ENCODE results near the gene COL27A1. TPM values are rescaled to one million over a fixed set of nuclear protein-coding genes. Genes with fewer than 3 reads are reported as not detected.

The COL27A1 gene
- total RNA-seq, 6 experiments from 2014 or later, result 22.2 to 24.1 (median 23.4) TPM

DNA sequence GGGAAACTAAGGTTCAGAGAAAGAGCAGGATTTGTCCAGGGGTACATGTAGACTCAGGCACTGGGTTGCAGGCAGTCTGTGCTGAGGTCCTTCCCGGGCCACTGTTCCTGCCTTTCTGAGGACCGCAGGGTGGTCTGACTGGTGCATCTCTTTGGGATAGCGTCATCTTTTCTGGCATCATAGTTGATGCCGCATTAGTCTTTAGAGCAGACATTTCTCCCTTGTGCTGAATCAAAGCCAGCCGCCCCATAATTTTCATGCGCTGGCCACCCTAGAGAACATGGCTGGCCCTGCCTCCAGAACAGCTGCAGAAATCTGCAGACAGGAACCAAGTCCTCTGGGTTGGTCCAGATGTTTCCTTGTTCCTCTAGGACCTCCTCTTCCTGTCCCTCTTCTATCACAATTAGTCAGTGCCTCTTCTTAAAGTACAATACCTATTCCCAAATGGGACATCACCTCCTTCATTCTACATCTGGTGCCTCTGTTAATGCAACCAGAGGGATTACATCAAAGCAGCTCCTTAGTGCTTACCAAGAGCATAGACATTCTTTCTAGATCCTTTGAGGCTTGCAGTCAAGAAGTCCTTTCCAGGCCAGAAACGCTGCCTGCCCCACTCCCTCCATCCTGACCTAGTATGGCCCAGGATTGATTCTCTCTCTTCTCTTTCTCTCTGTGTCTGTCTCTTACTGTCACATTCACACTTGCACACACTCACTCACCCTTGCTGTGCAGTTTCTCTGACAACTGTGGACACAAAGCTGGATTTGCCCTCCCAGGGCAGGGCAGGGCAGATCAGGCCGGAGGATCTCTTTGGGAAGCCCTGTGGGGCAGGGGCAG, 125.5 kb downstream of the COL27A1 start:
- TF ChIP-seq, protein P1, sequence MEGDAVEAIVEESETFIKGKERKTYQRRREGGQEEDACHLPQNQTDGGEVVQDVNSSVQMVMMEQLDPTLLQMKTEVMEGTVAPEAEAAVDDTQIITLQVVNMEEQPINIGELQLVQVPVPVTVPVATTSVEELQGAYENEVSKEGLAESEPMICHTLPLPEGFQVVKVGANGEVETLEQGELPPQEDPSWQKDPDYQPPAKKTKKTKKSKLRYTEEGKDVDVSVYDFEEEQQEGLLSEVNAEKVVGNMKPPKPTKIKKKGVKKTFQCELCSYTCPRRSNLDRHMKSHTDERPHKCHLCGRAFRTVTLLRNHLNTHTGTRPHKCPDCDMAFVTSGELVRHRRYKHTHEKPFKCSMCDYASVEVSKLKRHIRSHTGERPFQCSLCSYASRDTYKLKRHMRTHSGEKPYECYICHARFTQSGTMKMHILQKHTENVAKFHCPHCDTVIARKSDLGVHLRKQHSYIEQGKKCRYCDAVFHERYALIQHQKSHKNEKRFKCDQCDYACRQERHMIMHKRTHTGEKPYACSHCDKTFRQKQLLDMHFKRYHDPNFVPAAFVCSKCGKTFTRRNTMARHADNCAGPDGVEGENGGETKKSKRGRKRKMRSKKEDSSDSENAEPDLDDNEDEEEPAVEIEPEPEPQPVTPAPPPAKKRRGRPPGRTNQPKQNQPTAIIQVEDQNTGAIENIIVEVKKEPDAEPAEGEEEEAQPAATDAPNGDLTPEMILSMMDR (IDR thresholded peaks at IDR 0.05), result no peak
- peaks cover 88% of the 10 kb centered on the region for H3K4me1 Mint-ChIP-seq (ENCODE audit: low read depth)
- H3K27me3 Mint-ChIP-seq (ENCODE audit: insufficient read depth), result peaks cover 13% of the 10 kb centered on the region
- H3K9me3 Mint-ChIP-seq, result no peaks in the 10 kb centered on the region; the same call in 1 of the 2 replicates
- no peak for DNase-seq
- peaks cover 46% of the 10 kb centered on the region for H3K36me3 Mint-ChIP-seq (ENCODE audit: low read depth)
- H3K4me3 Mint-ChIP-seq, result peak overlapping the region; percentile 66
- peak overlapping the region; percentile 94 for H3K27ac Mint-ChIP-seq

DNA sequence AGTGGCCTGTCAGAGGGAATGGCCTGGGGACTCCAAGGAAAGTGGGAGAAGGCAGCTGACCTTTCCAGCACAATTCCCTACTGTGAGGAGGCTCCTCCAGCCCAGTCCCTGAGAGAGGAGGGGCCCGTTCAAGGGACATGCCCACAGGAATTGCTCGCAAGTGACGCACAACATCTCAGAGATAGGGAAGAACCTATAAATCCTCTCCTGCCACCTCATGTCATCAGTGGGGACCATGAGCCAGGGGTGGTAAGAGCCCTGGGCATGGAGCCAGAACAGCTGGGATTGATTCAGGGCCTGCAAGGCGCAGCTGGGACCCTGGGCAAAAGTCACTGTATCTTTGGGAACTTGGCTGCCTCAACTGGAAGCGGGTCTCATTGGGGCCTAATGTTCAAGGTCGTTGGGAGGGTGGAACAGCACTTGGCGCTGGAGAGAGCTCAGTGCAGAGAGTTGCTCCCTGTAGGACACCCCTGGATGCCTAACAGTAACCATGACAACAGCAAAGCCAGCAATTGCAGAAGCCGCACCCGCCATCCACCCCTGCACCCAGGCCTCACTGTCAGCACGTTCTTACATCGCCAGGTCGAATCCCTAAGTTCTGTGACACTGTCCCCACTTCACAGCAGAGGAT, 126.3 kb downstream of the COL27A1 start:
- Mint-ChIP-seq H3K4me1 (ENCODE audit: low read depth) (peaks cover 88% of the 10 kb centered on the region), H3K4me3 (peak overlapping the region; percentile 66), H3K27me3 (ENCODE audit: insufficient read depth) (peaks cover 10% of the 10 kb centered on the region), H3K36me3 (ENCODE audit: low read depth) (peaks cover 43% of the 10 kb centered on the region), H3K9me3 (no peaks in the 10 kb centered on the region), H3K27ac (peak overlapping the region; percentile 94)
- peak; percentile 72 for DNase-seq
- TF ChIP-seq, protein P1 (IDR thresholded peaks at IDR 0.05), result no peak

DNA sequence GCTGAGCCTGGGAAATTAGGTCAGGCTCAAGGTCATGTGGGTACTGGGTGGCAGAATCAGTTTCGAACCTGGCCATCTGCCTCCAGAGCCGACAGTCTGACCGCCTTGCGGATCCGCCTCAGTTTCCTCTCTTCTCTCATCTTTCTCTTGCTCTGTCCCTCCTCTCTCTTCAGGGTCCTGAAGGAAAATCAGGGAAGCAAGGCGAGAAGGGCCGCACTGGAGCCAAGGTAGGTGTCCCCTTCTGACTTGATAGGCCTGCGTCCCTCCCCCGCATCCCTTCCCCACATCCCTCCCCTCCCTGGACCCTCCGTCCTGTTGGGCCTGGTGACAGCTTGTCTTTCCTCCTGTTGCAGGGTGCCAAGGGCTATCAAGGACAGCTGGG, 126.8 kb downstream of the COL27A1 start:
- peak overlapping the region; percentile 94 for H3K27ac Mint-ChIP-seq
- TF ChIP-seq, protein P1 (IDR thresholded peaks at IDR 0.05), result no peak
- peaks cover 10% of the 10 kb centered on the region for H3K27me3 Mint-ChIP-seq (ENCODE audit: insufficient read depth)
- peaks cover 39% of the 10 kb centered on the region for H3K36me3 Mint-ChIP-seq (ENCODE audit: low read depth)
- no peak for DNase-seq
- H3K9me3 Mint-ChIP-seq, result no peaks in the 10 kb centered on the region
- H3K4me3 Mint-ChIP-seq, result no peak overlapping the region
- peaks cover 87% of the 10 kb centered on the region for H3K4me1 Mint-ChIP-seq (ENCODE audit: low read depth)

DNA sequence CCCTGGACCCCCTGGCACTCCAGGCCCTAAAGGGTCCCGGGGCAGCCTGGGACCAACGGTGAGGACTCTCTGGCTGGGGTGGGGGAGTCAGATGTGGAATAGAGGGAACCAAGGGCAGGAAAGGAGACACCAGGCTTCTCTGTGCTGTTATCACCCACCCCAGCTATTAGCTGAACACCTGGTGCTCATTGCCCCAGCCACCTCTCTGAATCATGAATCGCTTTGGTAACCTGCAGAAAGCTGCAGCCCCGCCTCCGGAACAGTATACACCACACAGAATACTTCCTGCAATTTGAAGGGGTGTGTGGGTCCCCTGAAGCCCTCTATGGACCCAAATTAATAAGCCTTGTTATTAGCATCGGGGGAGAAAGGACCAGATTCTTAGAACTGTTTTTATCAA, 127.2 kb downstream of the COL27A1 start:
- Mint-ChIP-seq H3K36me3 (ENCODE audit: low read depth) (peaks cover 39% of the 10 kb centered on the region), H3K27ac (peak overlapping the region; percentile 94), H3K9me3 (no peaks in the 10 kb centered on the region), H3K4me1 (ENCODE audit: low read depth) (peaks cover 85% of the 10 kb centered on the region), H3K4me3 (no peak overlapping the region), H3K27me3 (ENCODE audit: insufficient read depth) (peaks cover 10% of the 10 kb centered on the region)
- no peak for DNase-seq
- TF ChIP-seq, protein P1 (IDR thresholded peaks at IDR 0.05), result no peak

DNA sequence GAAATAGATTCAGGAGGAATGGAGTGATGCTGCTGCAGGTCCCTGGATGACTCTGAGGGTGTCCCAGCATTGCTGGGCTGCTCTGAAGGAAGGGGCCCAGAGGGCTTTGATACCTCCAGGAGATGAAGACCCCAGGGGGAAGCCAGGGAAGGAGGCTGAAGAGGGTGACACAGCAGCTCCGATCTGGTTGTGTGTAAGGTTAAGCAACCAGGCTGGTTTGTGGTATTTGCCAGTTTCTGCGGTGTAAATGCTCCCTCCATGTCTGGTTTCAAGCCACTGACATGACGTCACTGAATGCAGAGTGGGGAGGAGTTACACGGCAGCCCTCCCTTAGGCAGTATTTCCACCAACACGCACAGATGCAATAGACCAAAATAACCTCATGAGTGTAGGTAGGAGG, 127.6 kb downstream of the COL27A1 start:
- Mint-ChIP-seq H3K27ac (peak overlapping the region; percentile 94), H3K4me3 (no peak overlapping the region), H3K4me1 (ENCODE audit: low read depth) (peaks cover 85% of the 10 kb centered on the region), H3K27me3 (ENCODE audit: insufficient read depth) (peaks cover 10% of the 10 kb centered on the region), H3K9me3 (no peaks in the 10 kb centered on the region), H3K36me3 (ENCODE audit: low read depth) (peaks cover 40% of the 10 kb centered on the region)
- DNase-seq, result peak; percentile 93
- TF ChIP-seq, protein P1 (IDR thresholded peaks at IDR 0.05), result no peak

Measured in HFFc6 (cell line).